LNCAP (cell line): ENCODE results near the gene ZCCHC14.

ENCODE experiments used
- TF ChIP-seq, protein P1 (sequence below): fragments of 450-650 bp; IDR thresholded peaks from 2 replicates; pipeline ENCODE4 v1.5.1; 2017; ENCODE audit warnings: mild to moderate bottlenecking

The ZCCHC14 gene

DNA sequence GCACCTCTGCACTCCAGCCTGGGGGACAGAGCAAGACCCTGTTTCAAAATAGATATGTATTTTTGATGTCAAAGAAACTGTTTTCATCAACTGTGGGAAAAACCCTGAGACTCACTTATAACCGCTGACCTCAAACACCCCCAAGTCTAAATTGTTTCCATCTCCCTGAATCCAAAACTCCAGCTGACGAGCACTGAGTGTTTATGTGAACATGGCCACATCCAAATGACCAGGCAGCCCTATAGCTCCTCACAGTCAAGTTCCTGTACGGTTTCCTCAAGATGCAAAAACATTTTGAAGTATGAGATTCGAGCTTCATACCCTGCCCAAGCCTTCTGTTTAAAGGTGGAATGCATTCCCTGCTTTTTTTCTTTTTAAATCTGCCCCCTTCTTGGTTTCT is 45.3 kb upstream of the ZCCHC14 start:
- TF ChIP-seq, protein P1, sequence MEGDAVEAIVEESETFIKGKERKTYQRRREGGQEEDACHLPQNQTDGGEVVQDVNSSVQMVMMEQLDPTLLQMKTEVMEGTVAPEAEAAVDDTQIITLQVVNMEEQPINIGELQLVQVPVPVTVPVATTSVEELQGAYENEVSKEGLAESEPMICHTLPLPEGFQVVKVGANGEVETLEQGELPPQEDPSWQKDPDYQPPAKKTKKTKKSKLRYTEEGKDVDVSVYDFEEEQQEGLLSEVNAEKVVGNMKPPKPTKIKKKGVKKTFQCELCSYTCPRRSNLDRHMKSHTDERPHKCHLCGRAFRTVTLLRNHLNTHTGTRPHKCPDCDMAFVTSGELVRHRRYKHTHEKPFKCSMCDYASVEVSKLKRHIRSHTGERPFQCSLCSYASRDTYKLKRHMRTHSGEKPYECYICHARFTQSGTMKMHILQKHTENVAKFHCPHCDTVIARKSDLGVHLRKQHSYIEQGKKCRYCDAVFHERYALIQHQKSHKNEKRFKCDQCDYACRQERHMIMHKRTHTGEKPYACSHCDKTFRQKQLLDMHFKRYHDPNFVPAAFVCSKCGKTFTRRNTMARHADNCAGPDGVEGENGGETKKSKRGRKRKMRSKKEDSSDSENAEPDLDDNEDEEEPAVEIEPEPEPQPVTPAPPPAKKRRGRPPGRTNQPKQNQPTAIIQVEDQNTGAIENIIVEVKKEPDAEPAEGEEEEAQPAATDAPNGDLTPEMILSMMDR = no peak

DNA sequence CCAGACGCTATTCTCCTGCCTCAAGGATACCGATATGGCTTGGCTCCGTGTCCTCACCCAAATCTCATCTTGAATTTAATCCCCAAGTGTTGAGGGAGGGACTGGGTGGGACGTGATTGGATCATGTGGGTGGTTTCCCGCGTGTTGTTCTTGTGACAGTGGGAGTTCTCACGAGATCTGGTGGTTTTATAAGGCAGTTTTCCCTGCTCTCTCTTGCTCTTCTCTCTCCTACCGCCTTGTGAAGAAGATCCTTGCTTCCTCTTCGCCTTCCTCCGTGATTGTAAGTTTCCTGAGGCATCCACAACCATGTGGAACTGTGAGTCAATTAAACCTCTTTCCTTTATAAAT is 43.9 kb upstream of the ZCCHC14 start:
- TF ChIP-seq, protein P1 = no peak

DNA sequence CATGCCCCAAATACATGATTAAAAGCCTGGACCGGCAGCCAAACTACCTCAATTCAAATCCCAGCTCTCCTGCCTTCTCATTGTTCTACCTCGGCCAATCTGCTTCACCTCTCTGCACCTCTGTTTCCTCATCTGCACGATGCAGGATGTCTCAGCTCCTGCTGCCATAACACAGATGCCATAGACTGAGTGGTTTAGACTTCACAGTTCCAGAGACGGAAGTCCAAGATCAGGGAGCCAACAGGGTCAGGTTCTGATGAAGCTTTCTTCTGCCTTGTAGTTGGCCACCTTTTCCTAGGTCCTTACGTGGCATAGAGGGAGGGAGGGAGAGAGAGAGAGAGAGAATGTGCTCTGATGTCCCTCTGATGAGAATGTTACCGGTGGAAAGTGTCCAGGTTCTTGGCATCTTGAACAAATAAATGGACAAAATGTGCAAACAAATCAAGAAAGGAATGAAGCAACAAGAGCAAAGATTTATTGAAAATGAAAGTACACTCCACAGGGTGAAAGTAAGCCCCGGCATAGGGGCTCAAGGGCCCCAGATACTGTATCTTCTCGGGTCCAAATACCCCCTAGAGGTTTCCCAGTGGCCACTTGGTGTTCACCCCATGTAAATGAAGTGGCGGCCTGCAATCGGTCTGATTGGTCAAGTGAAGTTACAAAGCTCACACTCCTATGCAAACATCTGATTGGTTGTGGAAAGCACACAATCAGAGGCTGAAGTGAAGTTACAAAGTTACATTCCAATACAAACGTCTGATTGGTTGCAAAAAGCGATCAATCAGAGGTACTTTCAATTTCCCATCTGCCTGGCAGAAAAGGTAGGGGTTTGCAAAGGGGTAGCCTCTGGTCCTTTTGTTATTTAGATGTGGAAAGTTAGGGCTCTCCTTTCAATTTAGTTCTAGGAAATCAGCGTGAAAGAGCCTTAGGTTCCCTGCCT is 43.3 kb upstream of the ZCCHC14 start:
- TF ChIP-seq, protein P1 = no peak

DNA sequence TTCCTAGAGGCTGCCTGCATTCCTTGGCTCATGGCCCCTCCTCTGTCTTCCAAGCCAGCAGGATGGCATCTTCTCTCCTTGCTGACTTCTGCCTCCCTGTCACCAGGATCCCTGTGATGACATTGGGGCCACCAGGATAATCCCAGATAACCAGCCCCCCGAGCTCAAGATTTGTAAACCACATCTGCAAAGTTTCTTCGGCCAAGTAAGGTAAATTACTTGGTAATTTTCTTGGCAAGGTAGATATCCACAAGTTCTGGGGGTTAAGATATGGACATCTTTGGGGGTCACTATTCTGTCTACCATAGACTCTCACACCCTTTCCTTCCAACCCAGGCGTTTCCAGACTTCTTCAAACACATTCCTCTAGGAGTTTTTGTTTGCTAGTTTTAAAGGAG is 42.6 kb upstream of the ZCCHC14 start:
- TF ChIP-seq, protein P1 = no peak

DNA sequence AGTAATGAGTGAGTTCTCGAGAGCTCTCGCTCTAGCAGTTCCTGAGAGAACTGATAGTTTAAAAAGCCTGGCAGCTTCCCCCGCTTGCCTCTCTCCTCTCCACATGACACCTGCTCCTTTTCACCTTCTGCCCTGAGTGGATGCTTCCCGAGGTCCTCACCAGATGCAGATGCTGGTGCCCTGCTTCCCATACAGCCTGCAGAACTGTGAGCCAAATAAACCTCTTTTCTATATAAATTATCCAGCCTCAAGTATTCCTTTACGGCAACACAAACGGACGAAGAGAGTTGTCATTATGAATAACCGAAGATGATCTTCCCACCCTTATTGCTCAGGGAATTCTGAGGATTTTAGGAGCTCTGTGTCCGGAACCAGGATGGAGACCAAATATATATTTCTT is 41.9 kb upstream of the ZCCHC14 start:
- TF ChIP-seq, protein P1 = no peak

DNA sequence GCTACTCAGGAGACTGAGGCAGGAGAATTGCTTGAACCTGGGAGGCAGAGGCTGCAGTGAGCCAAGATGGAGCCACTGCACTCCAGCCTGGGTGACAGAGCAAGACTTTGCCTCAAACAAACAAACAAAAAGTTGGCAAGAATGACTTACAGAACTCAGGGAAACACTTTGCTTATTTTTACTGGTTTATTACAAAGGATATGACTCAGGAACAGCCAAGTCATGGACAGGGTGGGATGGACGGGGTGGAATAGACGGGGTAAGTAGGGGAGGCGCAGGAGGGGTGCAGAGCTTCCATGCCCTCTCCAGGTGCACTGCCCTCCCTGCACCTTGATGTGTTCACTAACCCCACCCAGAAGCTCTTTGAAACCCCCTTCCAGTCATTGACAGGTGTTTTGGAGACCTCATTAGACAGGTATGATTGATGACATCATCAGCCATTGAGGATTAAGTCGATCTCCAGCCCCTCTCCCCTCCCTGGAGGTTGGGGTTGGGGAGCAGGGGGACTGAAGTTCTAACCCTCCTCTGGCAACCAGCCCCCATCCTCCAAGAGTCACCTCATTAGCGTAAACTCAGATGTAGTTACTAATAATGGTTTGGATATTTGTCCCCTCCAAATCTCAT is 41.3 kb upstream of the ZCCHC14 start:
- TF ChIP-seq, protein P1 = no peak

DNA sequence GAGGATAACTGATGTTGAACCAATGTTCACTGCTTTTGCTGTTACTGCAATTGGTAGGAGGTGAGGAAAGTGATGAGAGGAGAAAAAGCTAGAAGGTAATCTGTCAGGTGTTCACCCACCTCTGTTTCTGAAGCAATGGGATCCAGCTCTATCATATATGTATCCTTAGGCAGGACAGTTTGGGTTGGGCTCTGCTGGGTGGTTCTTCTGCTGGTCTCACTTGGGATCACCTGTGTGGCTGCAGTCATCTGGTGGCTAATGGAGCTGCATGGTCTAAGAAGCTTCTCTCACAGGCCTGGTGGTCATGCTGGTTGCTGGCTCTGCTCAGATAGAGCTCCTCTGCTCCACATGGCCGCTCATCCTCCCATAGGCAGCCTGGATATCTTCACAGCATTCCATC is 40.2 kb upstream of the ZCCHC14 start:
- TF ChIP-seq, protein P1 = no peak
